Keratinocyte (primary cell): ENCODE measurements around the gene RTP5.

Experiments
- CTCF ChIP-seq, 3 experiments: IDR thresholded peaks in 1 of 3; conservative IDR thresholded peaks in 1 of 3; optimal IDR thresholded peaks in 1 of 3; 2 replicates in 2 of 3; 3 replicates in 1 of 3; pipeline versions ENCODE3 to v1.5.1; 2011; ENCODE audit warnings: low read length in 3 of 3, mild to moderate bottlenecking in 3 of 3, moderate library complexity in 2 of 3, control low read depth in 1 of 3, inconsistent platforms in 1 of 3; ENCODE audit not compliant: insufficient read depth in 2 of 3; ENCODE audit errors: extremely low read depth in 1 of 3
- EZH2 ChIP-seq: IDR thresholded peaks from one replicate; pipeline ENCODE4 v1.6.1; 2012; ENCODE audit warnings: inconsistent platforms, mild to moderate bottlenecking, low read length, moderate library complexity

GRCh38 chr2:241860184-241861078 is 9.1 kb upstream of the RTP5 start:
- TF ChIP-seq CTCF (optimal IDR thresholded peaks at IDR 0.05 in 1 of 3, IDR thresholded peaks at IDR 0.05 in 1 of 3, conservative IDR thresholded peaks at IDR 0.05 in 1 of 3; ENCODE audit: extremely low read depth in 1 of 3, insufficient read depth in 2 of 3, low read length in 3 of 3) (no peak), EZH2 (no peak)
